NOMO-1 treated with dmso at 0.1 percent for 144 hours (cell line): ENCODE measurements around the gene ZNF556.
A peak's percentile ranks its signal among the peaks of the same experiment; 100 is the strongest.
"Not testable (repeated sequence)": the region's sequence is repeated elsewhere in the genome, so short reads cannot be mapped to it uniquely, and the experiment has no call there.

Experiments
- DNase-seq: peaks from one replicate; lab custom pipeline; 2025; ENCODE audit not compliant: unreplicated experiment; lab: John Stamatoyannopoulos, UW

Gene ZNF556

GRCh38 chr19:2853015-2853606 lies 14.0 kb upstream of the ZNF556 start:
- DNase-seq, result no peak

- no peak for DNase-seq
Measured at GRCh38 chr19:2854849-2855248, 12.3 kb upstream of the ZNF556 start.

GRCh38 chr19:2856457-2857050 lies 10.6 kb upstream of the ZNF556 start:
- DNase-seq, result no peak

- DNase-seq, result no peak
Measured at GRCh38 chr19:2858864-2859263, 8.3 kb upstream of the ZNF556 start.

GRCh38 chr19:2863816-2864215 lies 3.3 kb upstream of the ZNF556 start:
- no peak for DNase-seq

- DNase-seq, result no peak
Measured at GRCh38 chr19:2865334-2866100, 1.6 kb upstream of the ZNF556 start.

- no peak for DNase-seq
Measured at GRCh38 chr19:2866495-2867024, 575 bp upstream of the ZNF556 start.

- no peak for DNase-seq
Measured at GRCh38 chr19:2869618-2870017, 2.5 kb downstream of the ZNF556 start.

GRCh38 chr19:2872175-2872574 lies 5.0 kb downstream of the ZNF556 start:
- not testable (repeated sequence) for DNase-seq

GRCh38 chr19:2877398-2878331 lies 10.5 kb downstream of the ZNF556 start:
- DNase-seq, result no peak

- DNase-seq, result no peak
Measured at GRCh38 chr19:2883686-2884439, 16.7 kb downstream of the ZNF556 start.

- no peak for DNase-seq
Measured at GRCh38 chr19:2885736-2886135, 18.6 kb downstream of the ZNF556 start.

GRCh38 chr19:2887391-2887914 lies 20.3 kb downstream of the ZNF556 start:
- DNase-seq, result no peak

GRCh38 chr19:2888731-2889224 lies 21.6 kb downstream of the ZNF556 start:
- DNase-seq, result no peak

- not testable (repeated sequence) for DNase-seq
Measured at GRCh38 chr19:2890531-2890930, 23.4 kb downstream of the ZNF556 start.

- no peak for DNase-seq
Measured at GRCh38 chr19:2896694-2897093, 29.6 kb downstream of the ZNF556 start.

GRCh38 chr19:2900296-2901252 lies 33.4 kb downstream of the ZNF556 start, which contains the start of gene ZNF57:
ZNF57 (plus strand) TSS chr19:2900928; CDS start chr19:2901046, 118 bp downstream.
- DNase-seq, result peak; percentile 94

- DNase-seq, result no peak
Measured at GRCh38 chr19:2902590-2903218, 35.6 kb downstream of the ZNF556 start.
